Brain microvascular endothelial cell (primary cell): Measurements from ENCODE around the gene NSF.

Experiments
- DNase-seq: peaks from one replicate; pipeline ENCODE4 v3.0.0-alpha.2; 2020
- H3K27ac ChIP-seq: fragments of 250-450 bp; sonication (Bioruptor Pico); 2 replicates; pipeline ENCODE4 v1.5.1; 2020; ENCODE audit warnings: mild to moderate bottlenecking, moderate library complexity
- H3K27me3 ChIP-seq: fragments of 250-450 bp; sonication (Bioruptor Pico); replicated peaks from 2 replicates; pipeline ENCODE4 v1.5.1; 2020; ENCODE audit warnings: mild to moderate bottlenecking
- H3K36me3 ChIP-seq: fragments of 250-450 bp; sonication (Bioruptor Pico); replicated peaks from 2 replicates; pipeline ENCODE4 v1.5.1; 2020; ENCODE audit warnings: mild to moderate bottlenecking
- H3K4me3 ChIP-seq: 2 replicates; pipeline ENCODE4 v1.5.1; 2011; ENCODE audit warnings: low read depth, mild to moderate bottlenecking, control low read depth, low read length, moderate library complexity
- CTCF ChIP-seq: IDR thresholded peaks from 2 replicates; pipeline ENCODE4 v1.5.1; 2011; ENCODE audit warnings: low read depth, mild to moderate bottlenecking, moderate library complexity, low read length, control low read depth, inconsistent platforms; ENCODE audit errors: missing control alignments
- in situ Hi-C: cut with HindIII; loops from 2 replicates; pipeline ENCODE4 v1.10.0; 2017; ENCODE audit warnings: low sequenced_read_pairs, low pct_ligation_motif_present

Gene NSF

DNA sequence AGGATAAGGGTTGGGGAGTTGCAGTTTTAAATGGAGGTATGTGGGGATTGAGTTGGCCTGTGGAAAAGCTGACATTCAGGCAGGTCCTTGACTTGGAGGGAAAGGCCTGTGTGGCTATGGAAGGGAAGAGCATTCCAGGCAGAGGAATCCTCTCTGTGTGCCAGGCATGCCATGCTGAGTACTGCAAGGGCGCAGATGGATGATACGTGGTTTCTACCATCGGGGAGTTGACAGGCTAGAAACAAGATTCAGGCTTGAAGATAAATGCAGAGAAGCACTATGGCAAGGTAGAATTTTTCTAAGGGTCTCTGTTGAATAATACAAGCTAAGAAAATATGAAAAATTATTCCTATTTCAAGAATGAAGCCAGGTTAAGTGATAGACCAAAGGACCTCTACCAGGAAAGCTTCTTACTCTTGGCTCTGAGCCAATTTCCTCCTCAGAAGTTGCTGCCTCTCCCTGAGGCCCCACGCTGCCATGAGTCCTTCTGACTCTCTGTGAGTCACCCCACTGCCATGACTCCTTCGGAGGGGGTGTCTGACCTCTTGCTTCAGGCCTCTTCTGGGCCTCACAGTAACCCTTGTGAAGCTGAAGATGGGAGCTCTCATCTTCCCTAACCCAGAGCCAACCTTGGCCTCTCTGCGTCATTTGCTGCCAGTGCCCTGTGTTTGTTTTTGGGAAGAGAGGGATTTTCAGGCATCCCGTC lies 152.2 kb downstream of the NSF start:
- Histone ChIP-seq H3K27ac (no peak overlapping the region), H3K4me3 (no peak overlapping the region), H3K36me3 (no peaks in the 10 kb centered on the region), H3K27me3 (no peaks in the 10 kb centered on the region)
- no peak for TF ChIP-seq CTCF
- in situ Hi-C loops, result no loop called here
- DNase-seq, result peak; percentile 78

DNA sequence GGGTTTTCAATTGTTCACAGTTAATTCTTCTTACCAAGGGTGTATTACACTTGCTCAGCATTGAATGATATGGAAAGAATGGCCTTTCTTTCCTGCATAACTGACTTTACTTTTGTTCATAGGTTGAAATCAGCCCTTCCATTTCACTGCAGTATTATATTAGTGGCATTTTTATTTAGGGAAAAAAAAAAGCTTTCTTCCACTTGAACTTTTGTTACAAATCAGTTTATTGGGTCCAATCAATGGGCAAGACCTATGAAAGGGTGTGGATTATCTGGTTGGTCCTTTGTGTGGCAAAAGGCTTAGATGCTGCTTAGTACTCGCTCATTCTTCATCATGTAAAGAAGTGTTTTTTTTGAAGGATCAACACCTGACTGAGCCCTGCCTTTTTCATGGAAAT lies 154.0 kb downstream of the NSF start:
- no peak for TF ChIP-seq CTCF
- in situ Hi-C loops, result no loop called here
- no peak for DNase-seq
- H3K27me3 ChIP-seq, result no peaks in the 10 kb centered on the region
- H3K36me3 ChIP-seq, result no peaks in the 10 kb centered on the region
- H3K27ac ChIP-seq, result no peak overlapping the region
- H3K4me3 ChIP-seq, result no peak overlapping the region

- Histone ChIP-seq H3K27ac (no peak overlapping the region), H3K27me3 (no peaks in the 10 kb centered on the region), H3K36me3 (no peaks in the 10 kb centered on the region), H3K4me3 (no peak overlapping the region)
- TF ChIP-seq CTCF, result no peak
- no peak for DNase-seq
- in situ Hi-C loops, result no loop called here
Observed at GRCh38 chr17:46745376-46745775, 154.9 kb downstream of the NSF start.

- DNase-seq, result no peak
- in situ Hi-C loops, result no loop called here
- H3K36me3 ChIP-seq, result peaks cover 5% of the 10 kb centered on the region
- H3K27me3 ChIP-seq, result no peaks in the 10 kb centered on the region
- no peak overlapping the region for H3K4me3 ChIP-seq
- no peak for TF ChIP-seq CTCF
- H3K27ac ChIP-seq, result no peak overlapping the region
Observed at GRCh38 chr17:46751425-46751824, 161.0 kb downstream of the NSF start.

DNA sequence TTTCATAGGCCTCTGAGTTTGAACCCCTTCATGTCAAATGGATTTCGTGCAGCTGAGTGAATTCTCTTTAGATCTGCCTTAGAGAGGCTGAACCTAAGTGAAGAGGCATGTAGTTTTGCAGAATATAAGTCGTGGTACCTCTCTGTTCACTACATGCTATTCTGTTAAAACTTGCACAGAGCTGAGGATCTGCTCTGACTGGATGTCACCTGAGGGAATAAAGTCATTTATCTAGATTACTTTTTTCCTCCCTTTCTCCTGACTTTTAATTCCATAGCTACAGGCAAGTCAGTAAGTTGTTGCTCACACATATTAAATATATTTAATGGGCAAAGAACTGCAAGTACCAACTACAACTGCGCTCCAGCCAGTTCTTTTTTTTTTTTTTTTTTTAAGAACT lies 163.3 kb downstream of the NSF start:
- Histone ChIP-seq H3K4me3 (no peak overlapping the region), H3K27me3 (no peaks in the 10 kb centered on the region), H3K27ac (no peak overlapping the region), H3K36me3 (peaks cover 7% of the 10 kb centered on the region)
- in situ Hi-C loops, result no loop called here
- DNase-seq, result no peak
- TF ChIP-seq CTCF, result no peak
